ENCODE results near the gene PNKP.

Gene PNKP

GRCh38 chr19:49876422-49877019, 9.1 kb upstream of the PNKP start:
- peak; percentile 80 to 100 (median 97) for DNase-seq

GRCh38 chr19:49875857-49876421, 8.6 kb upstream of the PNKP start:
- peak in 41 of 51 donors; percentile 29 to 82 (median 63) for DNase-seq

- DNase-seq: no peak
Measured at GRCh38 chr19:49875177-49875576, 7.8 kb upstream of the PNKP start.

- no peak for DNase-seq
Measured at GRCh38 chr19:49874503-49875157, 7.3 kb upstream of the PNKP start.

- DNase-seq: no peak
Measured at GRCh38 chr19:49873834-49874233, 6.5 kb upstream of the PNKP start.

- DNase-seq: no peak
Measured at GRCh38 chr19:49873129-49873521, 5.7 kb upstream of the PNKP start.

GRCh38 chr19:49872245-49873128, 5.1 kb upstream of the PNKP start:
- no peak for DNase-seq

GRCh38 chr19:49871349-49871985, 4.1 kb upstream of the PNKP start:
- DNase-seq: no peak

- DNase-seq: no peak
Measured at GRCh38 chr19:49870309-49870901, 3.0 kb upstream of the PNKP start.

GRCh38 chr19:49869484-49870308, 2.3 kb upstream of the PNKP start:
- DNase-seq: peak; percentile 62 to 100 (median 97)

- peak in 2 of 51 donors; percentile 87 to 91 for DNase-seq
Measured at GRCh38 chr19:49869009-49869483, 1.7 kb upstream of the PNKP start.

- no peak for DNase-seq
Measured at GRCh38 chr19:49864890-49865289, 2.5 kb downstream of the PNKP start.

- DNase-seq: no peak
Measured at GRCh38 chr19:49863935-49864320, 3.4 kb downstream of the PNKP start.

GRCh38 chr19:49863254-49863934, 4.0 kb downstream of the PNKP start:
- DNase-seq: no peak

GRCh38 chr19:49862391-49863253, 4.8 kb downstream of the PNKP start:
- no peak for DNase-seq

- DNase-seq: no peak
Measured at GRCh38 chr19:49861541-49862378, 5.6 kb downstream of the PNKP start.

- DNase-seq: peak in 3 of 51 donors; percentile 13 to 59 (median 36)
Measured at GRCh38 chr19:49861107-49861506, 6.3 kb downstream of the PNKP start.

Data from hypothalamus (tissue), 51 donors.